NCI-H1417 (cell line): ENCODE data around the gene TUBB.
"Not testable (repeated sequence)": the region's sequence is repeated elsewhere in the genome, so short reads cannot be mapped to it uniquely, and the experiment has no call there.

ENCODE experiments used
- DNase-seq, 3 experiments: peaks; one replicate each; lab custom pipeline; 2025; lab: John Stamatoyannopoulos, UW

The TUBB gene

GRCh38 chr6:30738532-30738931 is 18.4 kb downstream of the TUBB start:
- DNase-seq = no peak

GRCh38 chr6:30740540-30740870 is 20.4 kb downstream of the TUBB start:
- no peak for DNase-seq

GRCh38 chr6:30741063-30741779 is 21.1 kb downstream of the TUBB start:
- no peak for DNase-seq

- DNase-seq = no peak
These were observed 21.7 kb downstream of the TUBB start for GRCh38 chr6:30741789-30742315.

- peak; percentile 79 to 93 (median 91) for DNase-seq
These were observed 22.4 kb downstream of the TUBB start, which contains the start of gene FLOT1 for GRCh38 chr6:30742316-30743098. Gene FLOT1 (minus strand): TSS chr6:30742687. CDS start chr6:30742189, 498 bp downstream.

GRCh38 chr6:30743099-30744053 is 23.2 kb downstream of the TUBB start:
- DNase-seq = peak in 1 of 3 experiments; percentile 41

GRCh38 chr6:30744054-30744805 is 24.1 kb downstream of the TUBB start, which contains the start of gene IER3:
Gene IER3 (minus strand): TSS chr6:30744547. CDS start chr6:30744518, 29 bp downstream.
- peak; percentile 58 to 79 (median 74) for DNase-seq

GRCh38 chr6:30747300-30747687 is 27.1 kb downstream of the TUBB start:
- DNase-seq = no peak

- DNase-seq = no peak
These were observed 28.0 kb downstream of the TUBB start for GRCh38 chr6:30747902-30748769.

- no peak for DNase-seq
These were observed 28.8 kb downstream of the TUBB start for GRCh38 chr6:30748851-30749540.

GRCh38 chr6:30749554-30750378 is 29.6 kb downstream of the TUBB start:
- DNase-seq = no peak

GRCh38 chr6:30750379-30750668 is 30.2 kb downstream of the TUBB start:
- DNase-seq = no peak

GRCh38 chr6:30752157-30752927 is 32.2 kb downstream of the TUBB start:
- no peak for DNase-seq

GRCh38 chr6:30754631-30755030 is 34.5 kb downstream of the TUBB start:
- DNase-seq = no peak

GRCh38 chr6:30756405-30757003 is 36.4 kb downstream of the TUBB start:
- not testable (repeated sequence) for DNase-seq

- DNase-seq = no peak
These were observed 37.2 kb downstream of the TUBB start for GRCh38 chr6:30757261-30757904.

GRCh38 chr6:30759575-30760239 is 39.6 kb downstream of the TUBB start:
- DNase-seq = no peak
